Measurements from ENCODE around the gene ZNF407. TPM values are rescaled to one million over a fixed set of nuclear protein-coding genes. Genes with fewer than 3 reads are reported as not detected.

The ZNF407 gene
- total RNA-seq, 1 donor from 2014 or later: 10.7 TPM

GRCh38 chr18:74739926-74740325 lies 142.3 kb downstream of the ZNF407 start:
- DNase-seq (ENCODE audit: missing footprints) (no peak), ATAC-seq (no peak)
- intact Hi-C loops (cut with DNase I): loop anchor here (5.0 kb wide), 1 partner anchor 37 kb away; no protein-coding TSS in a partner anchor

GRCh38 chr18:74742573-74743243 lies 145.0 kb downstream of the ZNF407 start:
- intact Hi-C loops (cut with DNase I): no loop called here
- ATAC-seq (no peak), DNase-seq (ENCODE audit: missing footprints) (no peak)

DNA sequence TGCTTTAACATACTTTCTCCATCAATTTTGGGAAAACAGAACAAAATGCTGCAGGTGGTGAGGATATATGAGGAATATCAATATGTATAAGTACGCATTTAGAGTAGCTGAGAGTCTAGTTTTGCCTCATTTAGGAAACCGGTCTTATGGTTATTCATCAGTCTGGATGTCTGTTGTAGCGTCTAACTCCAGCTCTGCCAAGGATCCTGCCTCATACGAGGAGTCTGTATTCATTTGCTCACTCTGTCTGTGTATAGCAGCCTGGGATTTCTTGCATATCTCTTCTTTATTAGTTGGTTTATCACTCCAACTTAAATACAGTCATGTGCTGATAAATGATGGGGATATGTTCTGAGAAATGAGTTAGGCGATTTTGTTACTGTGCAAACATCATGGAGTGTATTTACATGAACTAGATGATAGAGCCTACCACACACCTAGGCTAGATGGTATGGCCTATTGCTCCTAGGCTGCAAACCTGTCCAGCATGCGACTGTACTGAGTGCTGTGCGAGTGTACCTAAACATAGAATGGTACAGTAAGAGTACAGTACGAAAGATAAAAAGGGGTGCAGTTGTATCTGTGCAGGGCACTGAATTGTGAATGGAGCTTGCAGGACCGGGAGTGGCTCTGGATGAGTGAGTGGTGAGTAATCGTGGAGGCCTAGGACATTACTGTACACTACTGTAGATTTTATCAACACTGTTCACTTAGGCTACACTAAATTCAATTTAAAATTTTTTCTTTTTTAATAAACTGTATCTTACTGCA lies 148.1 kb downstream of the ZNF407 start:
- no peak for ATAC-seq
- no peak for DNase-seq (ENCODE audit: missing footprints)
- intact Hi-C loops (cut with DNase I): no loop called here

- ATAC-seq (no peak), DNase-seq (ENCODE audit: missing footprints) (no peak)
- intact Hi-C loops (cut with DNase I): no loop called here
Measured at GRCh38 chr18:74748809-74749208, 151.1 kb downstream of the ZNF407 start.

DNA sequence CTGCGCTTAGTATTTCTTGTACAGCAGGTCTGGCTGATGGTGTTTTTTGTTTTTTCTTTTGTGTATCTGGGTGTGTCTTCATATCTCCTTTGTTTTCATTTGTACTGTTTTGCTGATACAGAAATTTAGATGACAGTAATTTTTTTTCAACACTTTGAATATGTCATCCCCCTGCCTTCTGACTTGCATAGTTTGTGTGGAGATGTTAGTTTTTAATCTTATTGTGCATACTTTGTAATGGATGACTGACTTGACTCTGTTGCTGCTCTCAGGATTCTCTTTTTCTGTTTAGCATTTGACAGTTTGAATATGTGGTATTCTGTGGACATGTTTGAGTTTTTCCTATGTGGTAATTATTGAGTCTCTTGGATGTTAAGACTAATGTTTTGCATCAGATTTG lies 161.3 kb downstream of the ZNF407 start:
- intact Hi-C loops (cut with DNase I): no loop called here
- DNase-seq (ENCODE audit: missing footprints) (no peak), ATAC-seq (no peak)

GRCh38 chr18:74760026-74760425 lies 162.4 kb downstream of the ZNF407 start:
- no peak for DNase-seq (ENCODE audit: missing footprints)
- ATAC-seq: no peak
- intact Hi-C loops (cut with DNase I): no loop called here

DNA sequence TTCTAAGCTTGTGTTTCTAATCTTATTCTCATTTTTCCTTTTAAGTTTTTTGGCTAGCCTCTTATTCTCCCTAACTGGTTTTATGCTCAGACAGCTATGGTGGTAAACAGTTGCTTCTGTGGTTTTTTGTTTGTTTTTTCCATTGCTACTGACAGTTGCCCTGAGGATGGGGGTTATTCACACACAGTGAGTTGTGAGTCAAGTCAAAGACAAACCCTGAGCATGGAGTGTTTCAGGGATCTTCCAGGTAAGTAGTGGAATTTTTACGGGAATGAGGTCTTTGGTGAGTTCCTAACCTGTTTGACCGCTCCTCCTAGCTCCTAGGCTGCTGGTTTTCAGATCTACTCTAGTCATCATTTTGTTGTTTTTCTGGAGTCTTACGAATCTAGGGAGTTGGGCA lies 162.8 kb downstream of the ZNF407 start:
- DNase-seq (ENCODE audit: missing footprints): no peak
- ATAC-seq: no peak
- intact Hi-C loops (cut with DNase I): no loop called here

DNA sequence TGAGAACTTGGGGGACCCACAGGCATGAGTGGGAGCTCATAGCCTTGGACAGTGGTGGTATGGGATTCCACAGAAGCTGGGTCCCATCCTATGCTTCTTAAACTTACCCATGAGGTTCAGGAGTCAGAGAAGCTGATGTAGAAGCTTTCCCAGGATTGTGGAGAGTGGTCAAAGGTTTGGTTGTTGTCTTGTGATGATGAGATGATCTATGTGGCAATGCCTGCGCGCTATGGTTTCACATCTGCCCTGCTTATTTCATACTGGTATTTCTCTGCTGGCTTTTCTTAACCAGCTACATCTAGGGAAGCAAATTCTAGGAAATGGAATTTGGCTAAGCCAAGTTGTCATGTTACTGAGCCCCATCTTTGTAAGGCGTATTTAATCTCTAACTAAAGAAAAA lies 168.6 kb downstream of the ZNF407 start:
- no peak for ATAC-seq
- intact Hi-C loops (cut with DNase I): no loop called here
- no peak for DNase-seq (ENCODE audit: missing footprints)

DNA sequence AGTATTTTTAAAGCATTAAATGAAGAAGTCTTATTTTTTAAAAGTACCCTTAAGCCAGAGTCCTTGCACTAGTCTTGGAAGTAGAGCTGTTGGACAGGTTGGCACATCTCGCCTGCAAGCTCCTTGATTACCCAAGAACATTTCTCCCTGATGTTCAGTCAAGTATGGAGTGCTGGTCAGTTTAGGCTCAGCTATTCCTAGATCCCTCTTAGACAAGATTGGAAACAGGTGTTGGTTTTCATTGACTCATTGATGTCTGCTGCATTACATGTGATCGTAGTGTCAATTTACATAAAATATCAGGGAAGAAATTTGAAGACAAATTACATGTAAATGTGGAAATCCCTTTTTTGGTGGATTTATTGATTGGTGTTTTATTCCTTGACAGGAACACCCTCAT lies 170.4 kb downstream of the ZNF407 start:
- DNase-seq (ENCODE audit: missing footprints) (no peak), ATAC-seq (no peak)
- intact Hi-C loops (cut with DNase I): no loop called here

- DNase-seq (ENCODE audit: missing footprints): no peak
- ATAC-seq: no peak
- intact Hi-C loops (cut with DNase I): loop anchor here (2.0 kb wide), 1 partner anchor 20 kb away; no protein-coding TSS in a partner anchor
Measured at GRCh38 chr18:74773171-74773624, 175.5 kb downstream of the ZNF407 start.

GRCh38 chr18:74774486-74774885 lies 176.8 kb downstream of the ZNF407 start:
- ATAC-seq (no peak), DNase-seq (ENCODE audit: missing footprints) (no peak)
- intact Hi-C loops (cut with DNase I): no loop called here

DNA sequence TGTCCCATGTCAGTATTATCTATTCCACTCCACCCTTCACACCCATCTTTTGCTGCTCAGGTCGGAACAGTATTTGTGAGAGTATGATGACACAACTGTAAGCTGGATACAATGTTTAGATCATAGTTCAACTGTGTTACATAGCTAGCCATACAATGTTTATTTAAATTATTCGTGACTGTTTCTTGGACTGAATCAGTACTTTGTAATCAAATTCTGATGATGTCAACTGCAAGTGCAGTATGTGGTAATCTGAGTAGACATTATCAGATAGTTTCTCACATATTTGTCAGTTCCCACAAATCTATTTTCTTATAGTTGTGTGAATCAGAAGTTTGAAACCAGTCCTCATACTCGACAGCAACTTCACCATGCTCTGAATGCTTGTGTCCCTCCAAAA lies 177.6 kb downstream of the ZNF407 start:
- intact Hi-C loops (cut with DNase I): loop anchor here (5.0 kb wide), 1 partner anchor 38 kb away; no protein-coding TSS in a partner anchor
- ATAC-seq (no peak), DNase-seq (ENCODE audit: missing footprints) (no peak)

GRCh38 chr18:74778191-74778847 lies 180.6 kb downstream of the ZNF407 start:
- intact Hi-C loops (cut with DNase I): loop anchor here (5.0 kb wide), 1 partner anchor 41 kb away; no protein-coding TSS in a partner anchor
- no peak for ATAC-seq
- DNase-seq (ENCODE audit: missing footprints): no peak

DNA sequence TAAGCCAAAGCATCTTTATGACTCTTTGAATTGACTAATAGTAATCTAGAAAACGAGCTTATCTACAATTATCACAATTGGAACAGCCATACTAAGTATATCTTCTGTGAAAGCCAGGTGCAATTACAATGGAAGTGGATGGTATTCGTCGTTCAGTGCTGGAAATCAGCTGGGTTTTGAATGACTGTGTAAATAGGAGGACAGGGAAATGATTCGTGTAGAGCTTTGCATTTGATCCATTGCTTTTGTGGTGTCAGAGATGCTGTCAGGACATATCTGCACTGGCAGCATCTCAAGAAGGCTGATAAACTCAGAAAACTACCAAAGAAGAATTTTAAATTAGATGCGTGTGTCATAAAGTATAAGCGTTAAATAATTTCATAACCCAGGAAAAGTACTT lies 187.1 kb downstream of the ZNF407 start:
- no peak for ATAC-seq
- DNase-seq (ENCODE audit: missing footprints): no peak
- intact Hi-C loops (cut with DNase I): no loop called here

GRCh38 chr18:74785632-74786031 lies 188.0 kb downstream of the ZNF407 start:
- no peak for DNase-seq (ENCODE audit: missing footprints)
- intact Hi-C loops (cut with DNase I): no loop called here
- ATAC-seq: no peak

GRCh38 chr18:74788657-74789056 lies 191.0 kb downstream of the ZNF407 start:
- DNase-seq (ENCODE audit: missing footprints) (no peak), ATAC-seq (no peak)
- intact Hi-C loops (cut with DNase I): no loop called here

DNA sequence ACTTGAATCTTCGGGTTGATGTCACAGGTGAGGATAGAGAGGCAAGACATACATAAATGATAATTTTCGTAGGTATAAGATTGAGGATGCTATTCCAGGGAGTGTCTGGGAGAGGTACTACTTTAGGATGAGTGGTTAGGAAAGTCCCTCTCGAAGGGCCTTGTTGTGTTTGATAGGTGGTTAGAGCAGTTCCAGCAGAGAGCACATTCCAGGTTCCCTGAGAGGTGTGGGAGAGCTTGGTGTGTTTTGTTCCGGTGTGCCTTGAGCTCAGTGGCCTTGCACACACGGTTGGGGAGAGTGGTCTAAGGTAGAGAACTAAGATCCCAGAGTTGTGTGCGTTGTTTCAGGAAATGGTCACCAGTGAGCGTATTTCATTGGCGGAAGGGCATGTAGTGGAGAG lies 191.4 kb downstream of the ZNF407 start:
- DNase-seq (ENCODE audit: missing footprints): no peak
- ATAC-seq: no peak
- intact Hi-C loops (cut with DNase I): no loop called here

- no peak for ATAC-seq
- no peak for DNase-seq (ENCODE audit: missing footprints)
- intact Hi-C loops (cut with DNase I): no loop called here
Measured at GRCh38 chr18:74790451-74790850, 192.8 kb downstream of the ZNF407 start.

- intact Hi-C loops (cut with DNase I): loop anchor here (2.0 kb wide), 1 partner anchor 19 kb away; no protein-coding TSS in a partner anchor
- DNase-seq (ENCODE audit: missing footprints) (no peak), ATAC-seq (no peak)
Measured at GRCh38 chr18:74791501-74792194, 194.0 kb downstream of the ZNF407 start.
